Measurements from ENCODE around the gene TPM2. TPM values are rescaled to one million over a fixed set of nuclear protein-coding genes. Genes with fewer than 3 reads are reported as not detected.

Gene TPM2
- total and polyA plus RNA-seq, 10 of the 15 experiments (the other 5 are each of a cell fraction or from before 2014, with no cell fraction given), result 0.11 to 9.3 (median 1.1) TPM

DNA sequence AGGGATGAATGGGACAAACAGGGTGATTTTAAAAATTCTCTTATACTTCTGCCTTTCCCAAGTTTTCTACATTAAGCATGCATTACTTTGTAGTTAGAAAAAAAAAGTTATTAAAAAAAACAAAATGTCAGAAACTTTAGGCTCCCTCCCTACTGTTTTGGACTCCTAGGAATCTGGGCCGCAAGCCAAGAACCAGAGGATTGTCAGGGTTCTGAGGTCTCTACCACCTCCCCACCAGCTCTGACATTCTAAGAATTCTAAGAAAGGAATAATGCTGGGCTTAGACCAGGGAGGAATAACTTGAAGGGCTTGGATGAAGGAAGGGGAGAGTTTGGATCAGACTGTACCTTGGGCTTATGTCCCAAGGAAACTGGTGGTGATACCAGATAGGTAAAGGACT, 23.7 kb downstream of the TPM2 start (continued):
- no peak for TF ChIP-seq USF1 (IDR thresholded peaks at IDR 0.05; ENCODE audit: borderline replicate concordance, extremely low read length, insufficient read depth, low read depth, low read length)

GRCh38 chr9:35665471-35665818, 24.3 kb downstream of the TPM2 start:
- H3K9ac ChIP-seq (ENCODE audit: control insufficient read depth, insufficient read depth, low read length), result peak overlapping the region; percentile 81
- ChIA-PET RAD21 (ENCODE audit: unreplicated experiment) (interaction anchor here (0.5 to 9.7 kb wide), 10 partner anchors 8 to 91 kb away, joined by 3 to 95 read pairs (median 6); partner anchors contain the start of genes CCDC107, CREB3, RMRP and SIT1), CTCF (interaction anchor here (0.8 to 13.5 kb wide), 12 partner anchors 9 to 580 kb away, joined by 3 to 227 read pairs (median 5); partner anchors contain the start of genes CREB3, GBA2, RGP1 and SIT1), POLR2A (interaction anchor here (0.6 to 10.9 kb wide), 12 partner anchors 10 to 593 kb away, joined by 3 to 163 read pairs (median 7); partner anchors contain the start of genes CREB3, GBA2, HINT2 and RGP1), SMC1A (ENCODE audit: uncharacterized antibody, unreplicated experiment) (interaction anchor here (0.7 to 12.5 kb wide), 9 partner anchors 10 to 149 kb away, joined by 3 to 145 read pairs (median 3); partner anchors contain the start of genes CREB3, HINT2 and TLN1)
- intact Hi-C loops (cut with micrococcal nuclease; ENCODE audit: unreplicated experiment) (no loop called here), in situ Hi-C loops (cut with MboI) (loop anchor here (5.0 kb wide), 1 partner anchor 57 kb away; no protein-coding TSS in a partner anchor)
- peak overlapping the region; percentile 79 for H3K4me3 ChIP-seq
- peak overlapping the region; percentile 82 for H3K4me2 ChIP-seq (ENCODE audit: control insufficient read depth, insufficient read depth)
- DNase-seq (ENCODE audit: low read depth, low spot score), result no peak
- no peak for TF ChIP-seq TCF3 (IDR thresholded peaks at IDR 0.05; ENCODE audit: borderline replicate concordance, insufficient read depth, low read depth, low read length)
- TF ChIP-seq PAX8 (IDR thresholded peaks at IDR 0.05), result no peak
- peak; percentile 91 for TF ChIP-seq MLLT1 (IDR thresholded peaks at IDR 0.05)
- no peaks in the 10 kb centered on the region for H3K9me3 ChIP-seq (replicated peaks; ENCODE audit: control insufficient read depth, insufficient read depth, low read length)
- ATAC-seq, result no peak
- H4K20me1 ChIP-seq (ENCODE audit: control insufficient read depth, insufficient read depth), result no peaks in the 10 kb centered on the region
- FAIRE-seq, result no peak
- no peaks in the 10 kb centered on the region for H3K27me3 ChIP-seq (replicated peaks in 1 of 2; ENCODE audit: control insufficient read depth in 2 of 2, insufficient read depth in 2 of 2, low read length in 1 of 2)
- H3K27ac ChIP-seq (ENCODE audit: control insufficient read depth, insufficient read depth), result peak overlapping the region; percentile 85
- BruUV-seq (replicated peaks), result no TSS peak
- WGBS (ENCODE audit: insufficient coverage, insufficient replicate concordance, low lambda C conversion rate, missing lambda C conversion rate), result 2% methylated on average over 5 of the region's 5 CpGs
- H3K36me3 ChIP-seq (ENCODE audit: control insufficient read depth in 2 of 2, insufficient read depth in 2 of 2, low read length in 1 of 2), result peaks cover 6 to 7% of the 10 kb centered on the region in 2 experiments; a peak in 2 of 4 replicates
- H3K4me1 ChIP-seq (ENCODE audit: control insufficient read depth, insufficient read depth, low read length), result peaks cover 30% of the 10 kb centered on the region
- H2AFZ ChIP-seq (ENCODE audit: control insufficient read depth, low read depth, low read length), result peak overlapping the region; percentile 75
- peaks cover 26% of the 10 kb centered on the region for H3K79me2 ChIP-seq (ENCODE audit: control insufficient read depth, insufficient read depth, low read length)
